ENCODE data around the gene XCL2. TPM values are rescaled to one million over a fixed set of nuclear protein-coding genes. Genes with fewer than 3 reads are reported as not detected.
A peak's percentile ranks its signal among the peaks of the same experiment; 100 is the strongest.
"Not testable (repeated sequence)": the region's sequence is repeated elsewhere in the genome, so short reads cannot be mapped to it uniquely, and the experiment has no call there.

XCL2 gene
- total and polyA plus RNA-seq, 5 donors from 2014 or later = 0.83 TPM; not detected in 4

GRCh38 chr1:168546553-168546895 is 2.7 kb upstream of the XCL2 start:
- not testable (repeated sequence) for H3K4me3 Mint-ChIP-seq; H3K36me3 Mint-ChIP-seq; H3K4me1 Mint-ChIP-seq; H3K9me3 ChIP-seq (ENCODE audit: control insufficient read depth in 2 of 2, low read length in 2 of 2); H3K4me3 ChIP-seq (ENCODE audit: low read depth, low read length); H3K27ac ChIP-seq (ENCODE audit: insufficient read depth, low read length, poor library complexity, severe bottlenecking); H3K27me3 ChIP-seq (ENCODE audit: control insufficient read depth, insufficient read depth, low read length); H3K27ac Mint-ChIP-seq; DNase-seq; ATAC-seq (ENCODE audit: low read depth in 2 of 2); H3K36me3 ChIP-seq (ENCODE audit: control insufficient read depth, insufficient read depth, low read length); H3K4me1 ChIP-seq (ENCODE audit: control insufficient read depth, insufficient read depth, low read length, poor library complexity, severe bottlenecking)
- Mint-ChIP-seq H3K27me3 (peaks cover 13% of the 10 kb centered on the region), H3K9me3 (peaks cover 0 to 10% (median 4%) of the 10 kb centered on the region in 7 donors)

- not testable (repeated sequence) for H3K27me3 ChIP-seq (ENCODE audit: control insufficient read depth, insufficient read depth, low read length); H3K36me3 Mint-ChIP-seq; H3K4me3 ChIP-seq (ENCODE audit: low read depth, low read length); H3K4me1 Mint-ChIP-seq; H3K9me3 ChIP-seq (ENCODE audit: control insufficient read depth in 2 of 2, low read length in 2 of 2); H3K27ac ChIP-seq (ENCODE audit: insufficient read depth, low read length, poor library complexity, severe bottlenecking); DNase-seq; H3K27me3 Mint-ChIP-seq; ATAC-seq (ENCODE audit: low read depth in 2 of 2); H3K36me3 ChIP-seq (ENCODE audit: control insufficient read depth, insufficient read depth, low read length); H3K4me3 Mint-ChIP-seq; H3K9me3 Mint-ChIP-seq; H3K4me1 ChIP-seq (ENCODE audit: control insufficient read depth, insufficient read depth, low read length, poor library complexity, severe bottlenecking)
- H3K27ac Mint-ChIP-seq = peak overlapping the region in 1 of 3 donors; percentile 13
Measured at GRCh38 chr1:168545678-168546552, 2.1 kb upstream of the XCL2 start.

- not testable (repeated sequence) for H3K36me3 ChIP-seq (ENCODE audit: control insufficient read depth, insufficient read depth, low read length); ATAC-seq (ENCODE audit: low read depth in 2 of 2); H3K27ac ChIP-seq (ENCODE audit: insufficient read depth, low read length, poor library complexity, severe bottlenecking); H3K4me1 Mint-ChIP-seq; H3K36me3 Mint-ChIP-seq; H3K9me3 ChIP-seq (ENCODE audit: control insufficient read depth in 2 of 2, low read length in 2 of 2); H3K4me3 Mint-ChIP-seq; H3K9me3 Mint-ChIP-seq; H3K4me1 ChIP-seq (ENCODE audit: control insufficient read depth, insufficient read depth, low read length, poor library complexity, severe bottlenecking); H3K4me3 ChIP-seq (ENCODE audit: low read depth, low read length); H3K27me3 ChIP-seq (ENCODE audit: control insufficient read depth, insufficient read depth, low read length); H3K27ac Mint-ChIP-seq; DNase-seq; H3K27me3 Mint-ChIP-seq
Measured at GRCh38 chr1:168542978-168543377, 819 bp downstream of the XCL2 start.

- H3K36me3 Mint-ChIP-seq; DNase-seq; ATAC-seq (ENCODE audit: low read depth in 2 of 2); H3K27ac ChIP-seq (ENCODE audit: insufficient read depth, low read length, poor library complexity, severe bottlenecking); H3K36me3 ChIP-seq (ENCODE audit: control insufficient read depth, insufficient read depth, low read length); H3K4me3 Mint-ChIP-seq; H3K9me3 Mint-ChIP-seq; H3K27me3 Mint-ChIP-seq; H3K27ac Mint-ChIP-seq; H3K27me3 ChIP-seq (ENCODE audit: control insufficient read depth, insufficient read depth, low read length); H3K9me3 ChIP-seq (ENCODE audit: control insufficient read depth in 2 of 2, low read length in 2 of 2); H3K4me3 ChIP-seq (ENCODE audit: low read depth, low read length): not testable (repeated sequence)
- peaks cover 11% of the 10 kb centered on the region for H3K4me1 ChIP-seq (ENCODE audit: control insufficient read depth, insufficient read depth, low read length, poor library complexity, severe bottlenecking)
- H3K4me1 Mint-ChIP-seq = peaks cover 8 to 28% (median 16%) of the 10 kb centered on the region in 4 donors
Measured at GRCh38 chr1:168540798-168541197, 3.0 kb downstream of the XCL2 start.

- Mint-ChIP-seq H3K27ac (peak overlapping the region; percentile 46 to 94 (median 74)), H3K27me3 (no peaks in the 10 kb centered on the region), H3K36me3 (peaks cover 8% of the 10 kb centered on the region), H3K9me3 (peaks cover 0 to 9% (median 2%) of the 10 kb centered on the region in 7 donors), H3K4me1 (peaks cover 24 to 78% (median 58%) of the 10 kb centered on the region in 4 donors), H3K4me3 (peak overlapping the region; percentile 62 to 80 (median 74))
- Histone ChIP-seq H3K27me3 (ENCODE audit: control insufficient read depth, insufficient read depth, low read length) (no peaks in the 10 kb centered on the region), H3K27ac (ENCODE audit: insufficient read depth, low read length, poor library complexity, severe bottlenecking) (peak overlapping the region; percentile 67), H3K4me3 (ENCODE audit: low read depth, low read length) (peak overlapping the region; percentile 81), H3K36me3 (ENCODE audit: control insufficient read depth, insufficient read depth, low read length) (no peaks in the 10 kb centered on the region), H3K4me1 (ENCODE audit: control insufficient read depth, insufficient read depth, low read length, poor library complexity, severe bottlenecking) (peaks cover 50% of the 10 kb centered on the region), H3K9me3 (ENCODE audit: control insufficient read depth in 2 of 2, low read length in 2 of 2) (no peaks in the 10 kb centered on the region)
- DNase-seq (peak in 2 of 3 donors; percentile 57 to 88), ATAC-seq (ENCODE audit: low read depth in 2 of 2) (peak; percentile 89 to 92)
Measured at GRCh38 chr1:168535536-168535935, 8.3 kb downstream of the XCL2 start.

GRCh38 chr1:168531615-168532345 is 12.0 kb downstream of the XCL2 start:
- Histone ChIP-seq H3K36me3 (ENCODE audit: control insufficient read depth, insufficient read depth, low read length) (no peaks in the 10 kb centered on the region), H3K9me3 (ENCODE audit: control insufficient read depth in 2 of 2, low read length in 2 of 2) (no peaks in the 10 kb centered on the region), H3K27me3 (ENCODE audit: control insufficient read depth, insufficient read depth, low read length) (no peaks in the 10 kb centered on the region), H3K4me3 (ENCODE audit: low read depth, low read length) (peak overlapping the region; percentile 28), H3K27ac (ENCODE audit: insufficient read depth, low read length, poor library complexity, severe bottlenecking) (no peak overlapping the region), H3K4me1 (ENCODE audit: control insufficient read depth, insufficient read depth, low read length, poor library complexity, severe bottlenecking) (peaks cover 48% of the 10 kb centered on the region)
- Mint-ChIP-seq H3K9me3 (peaks cover 0 to 2% (median 0%) of the 10 kb centered on the region in 7 donors), H3K27ac (peak overlapping the region; percentile 13 to 96 (median 86)), H3K36me3 (no peaks in the 10 kb centered on the region), H3K4me1 (peaks cover 22 to 71% (median 62%) of the 10 kb centered on the region in 4 donors), H3K4me3 (peak overlapping the region in 3 of 4 donors; percentile 6 to 74 (median 52)), H3K27me3 (no peaks in the 10 kb centered on the region)
- peak; percentile 72 for ATAC-seq (ENCODE audit: low read depth in 2 of 2)
- DNase-seq = peak in 2 of 3 donors; percentile 52 to 84

GRCh38 chr1:168529518-168529917 is 14.3 kb downstream of the XCL2 start:
- H3K4me3 ChIP-seq (ENCODE audit: low read depth, low read length) = no peak overlapping the region
- ATAC-seq (ENCODE audit: low read depth in 2 of 2) (no peak), DNase-seq (no peak)
- no peak overlapping the region for H3K27ac ChIP-seq (ENCODE audit: insufficient read depth, low read length, poor library complexity, severe bottlenecking)
- no peak overlapping the region for H3K27ac Mint-ChIP-seq
- peak overlapping the region in 2 of 4 donors; percentile 29 to 49 for H3K4me3 Mint-ChIP-seq
- H3K36me3 ChIP-seq (ENCODE audit: control insufficient read depth, insufficient read depth, low read length) = no peaks in the 10 kb centered on the region
- no peaks in the 10 kb centered on the region for H3K9me3 ChIP-seq (ENCODE audit: control insufficient read depth in 2 of 2, low read length in 2 of 2)
- H3K9me3 Mint-ChIP-seq = peaks cover 0 to 2% (median 0%) of the 10 kb centered on the region in 7 donors
- peaks cover 27% of the 10 kb centered on the region for H3K4me1 ChIP-seq (ENCODE audit: control insufficient read depth, insufficient read depth, low read length, poor library complexity, severe bottlenecking)
- H3K36me3 Mint-ChIP-seq = no peaks in the 10 kb centered on the region
- peaks cover 1% of the 10 kb centered on the region for H3K27me3 Mint-ChIP-seq
- peaks cover 5 to 50% (median 41%) of the 10 kb centered on the region in 4 donors for H3K4me1 Mint-ChIP-seq
- H3K27me3 ChIP-seq (ENCODE audit: control insufficient read depth, insufficient read depth, low read length) = no peaks in the 10 kb centered on the region
